Endothelial cell of umbilical vein (primary cell): ENCODE data around the gene ALDH4A1. TPM values are rescaled to one million over a fixed set of nuclear protein-coding genes. Genes with fewer than 3 reads are reported as not detected.

ENCODE experiments used
- BruUV-seq: library from RNA; stranded (reverse); fragments of 400-500 nt; replicated peaks from 2 replicates; lab custom pipeline; 2021; lab: Mats Ljungman, UMichigan
- CTCF ChIA-PET: fragments of 300-600, 350-600 bp; sonication (Branson Sonifier 250); formaldehyde crosslinking; loops from one replicate; lab custom pipeline; 2021; ENCODE audit warnings: antibody characterized with exemption, inconsistent platforms; lab: Charles Lee
- POLR2A ChIA-PET: fragments of 300-600, 350-600 bp; sonication (Branson Sonifier 250); formaldehyde crosslinking; loops from one replicate; lab custom pipeline; 2021; ENCODE audit warnings: antibody characterized with exemption, inconsistent platforms; lab: Charles Lee
- DNase-seq: peaks from one replicate; pipeline ENCODE4 v3.0.0-alpha.2; 2011; ENCODE audit warnings: low read depth, low spot score
- FAIRE-seq: peaks from 2 replicates; lab custom pipeline; 2011; peaks lifted over from hg19 to GRCh38; lab: Jason Lieb, UNC
- H2AFZ ChIP-seq: 2 replicates; pipeline ENCODE4 v1.6.0; 2012; ENCODE audit warnings: low read depth, low read length, control low read depth, inconsistent platforms
- H3K27ac ChIP-seq: 2 replicates; pipeline ENCODE4 v1.5.1; 2011; ENCODE audit warnings: low read depth, mild to moderate bottlenecking, control low read depth, low read length, moderate library complexity; ENCODE audit not compliant: insufficient read depth
- H3K27me3 ChIP-seq, 2 experiments: 2 replicates each; pipeline versions ENCODE4 v1.6.0 to v1.6.1; 2011; ENCODE audit warnings: low read length in 2 of 2, mixed read lengths in 1 of 2; ENCODE audit not compliant: control insufficient read depth in 2 of 2, insufficient read depth in 2 of 2
- H3K36me3 ChIP-seq, 2 experiments: 2 replicates in 1 of 2; 3 replicates in 1 of 2; pipeline ENCODE4 v1.5.1; 2011; ENCODE audit warnings: low read length in 2 of 2, mild to moderate bottlenecking in 1 of 2, moderate library complexity in 1 of 2; ENCODE audit not compliant: control insufficient read depth in 2 of 2, insufficient read depth in 2 of 2; ENCODE audit errors: extremely low read depth in 1 of 2
- H3K4me1 ChIP-seq: 3 replicates; pipeline ENCODE4 v1.5.1; 2011; ENCODE audit warnings: mild to moderate bottlenecking, low read length; ENCODE audit not compliant: control insufficient read depth, insufficient read depth; ENCODE audit errors: extremely low read depth
- H3K4me2 ChIP-seq: 2 replicates; pipeline ENCODE4 v1.6.1; 2011; ENCODE audit warnings: low read length, control low read depth, mixed read lengths; ENCODE audit not compliant: insufficient read depth
- H3K4me3 ChIP-seq, 3 experiments: fragments of 200-600 bp in 1 of 3; sonication (generic), shearing (Covaris generic) in 1 of 3; replicated peaks in 1 of 3; 2 replicates each; pipeline ENCODE4 v1.5.1; 2011 to 2016; ENCODE audit warnings: control low read depth in 3 of 3, low read length in 3 of 3, mild to moderate bottlenecking in 2 of 3, inconsistent platforms in 1 of 3, low read depth in 1 of 3, moderate library complexity in 1 of 3; ENCODE audit not compliant: insufficient read depth in 1 of 3
- H3K79me2 ChIP-seq: 2 replicates; pipeline ENCODE4 v1.6.0; 2012; ENCODE audit warnings: low read length, inconsistent platforms; ENCODE audit not compliant: control insufficient read depth, insufficient read depth
- H3K9ac ChIP-seq: replicated peaks from 2 replicates; pipeline ENCODE3; 2011; ENCODE audit warnings: low read length, control low read depth; ENCODE audit not compliant: insufficient read depth; ENCODE audit errors: extremely low read depth
- H3K9me1 ChIP-seq: replicated peaks from 3 replicates; pipeline ENCODE4 v1.6.0; 2011; ENCODE audit warnings: mild to moderate bottlenecking, low read length; ENCODE audit not compliant: control insufficient read depth, insufficient read depth; ENCODE audit errors: extremely low read depth
- H3K9me3 ChIP-seq: replicated peaks from 2 replicates; pipeline ENCODE4 v1.5.1; 2012; ENCODE audit warnings: low read length, inconsistent platforms; ENCODE audit not compliant: control insufficient read depth, insufficient read depth
- H4K20me1 ChIP-seq: replicated peaks from 2 replicates; pipeline ENCODE3; 2011; ENCODE audit warnings: mild to moderate bottlenecking, low read length; ENCODE audit not compliant: control insufficient read depth, insufficient read depth; ENCODE audit errors: extremely low read depth
- CTCF ChIP-seq, 2 donors: IDR thresholded peaks; 1 replicate in 1 of 2; 2 replicates in 1 of 2; pipeline ENCODE4 v1.5.1; 2011; ENCODE audit warnings: low read length in 2 of 2, mild to moderate bottlenecking in 2 of 2, moderate library complexity in 2 of 2, control low read depth in 1 of 2, inconsistent platforms in 1 of 2, low read depth in 1 of 2; ENCODE audit not compliant: insufficient read depth in 1 of 2; ENCODE audit errors: extremely low read depth in 1 of 2
- EZH2 ChIP-seq: IDR thresholded peaks from 2 replicates; pipeline ENCODE4 v1.6.1; 2012; ENCODE audit warnings: borderline replicate concordance, low read depth, mild to moderate bottlenecking, moderate library complexity, low read length, inconsistent platforms; ENCODE audit not compliant: severe bottlenecking
- FOS ChIP-seq: IDR thresholded peaks from 2 replicates; pipeline ENCODE4 v1.6.1; 2011; ENCODE audit warnings: mild to moderate bottlenecking, low read length, moderate library complexity, borderline replicate concordance; ENCODE audit not compliant: insufficient read depth
- GATA2 ChIP-seq: IDR thresholded peaks from 2 replicates; pipeline ENCODE4 v1.7.0; 2011; ENCODE audit warnings: low read depth, mild to moderate bottlenecking, moderate library complexity, mixed read lengths, low read length; ENCODE audit not compliant: insufficient read length, insufficient read depth
- JUN ChIP-seq: IDR thresholded peaks from 2 replicates; pipeline ENCODE4 v1.6.1; 2011; ENCODE audit warnings: borderline replicate concordance, low read depth; ENCODE audit not compliant: insufficient read length, insufficient read depth
- MAX ChIP-seq: IDR thresholded peaks from 2 replicates; pipeline ENCODE4 v1.6.1; 2011; ENCODE audit not compliant: insufficient read depth, insufficient read length
- MYC ChIP-seq: IDR thresholded peaks from one replicate; pipeline ENCODE4 v1.6.1; 2011; ENCODE audit warnings: mild to moderate bottlenecking, low read depth, low read length
- POLR2A ChIP-seq: IDR thresholded peaks from 2 replicates; pipeline ENCODE4 v1.6.1; 2012; ENCODE audit warnings: low read depth, mild to moderate bottlenecking, control low read depth, low read length
- POLR2AphosphoS5 ChIP-seq: IDR thresholded peaks from 2 replicates; pipeline ENCODE4 v1.6.1; 2012; ENCODE audit warnings: low read depth, mild to moderate bottlenecking, control low read depth, low read length, moderate library complexity; ENCODE audit not compliant: insufficient read depth
- dilution Hi-C: fragments of 300-500 bp; cut with MboI; formaldehyde crosslinking; loops from one replicate; pipeline ENCODE4 v1.15.0; 2019; ENCODE audit warnings: low sequenced_read_pairs; ENCODE audit not compliant: extremely low pct_ligation_motif_present
- intact Hi-C: fragments of 100-400 bp; cut with micrococcal nuclease; formaldehyde crosslinking; loops from one replicate; pipeline ENCODE4 v1.10.0; 2022
- polyA plus RNA-seq, 4 experiments: library from polyadenylated mRNA; depleted of rRNA in 3 of 4; stranded (reverse) in 3 of 4; unstranded in 1 of 4; fragments of >200 nt; gene quantifications; 2 replicates each; pipeline versions ENCODE4 v1.2.1 to v1.2.3, GENCODE V29; 2011 to 2012; ENCODE audit warnings: missing spikeins in 1 of 4
- total RNA-seq: library from RNA; stranded (reverse); gene quantifications from 2 replicates; pipeline ENCODE4 v1.2.3, GENCODE V29; 2021

The ALDH4A1 gene
- total and polyA plus RNA-seq, 2 donors (not counting 3 experiments of a cell fraction or from before 2014, with no cell fraction given): 17.4 to 18.5 TPM

GRCh38 chr1:18881642-18882431, 20.5 kb downstream of the ALDH4A1 start:
- no peak overlapping the region for H3K9ac ChIP-seq
- H3K79me2 ChIP-seq: no peaks in the 10 kb centered on the region
- H3K36me3 ChIP-seq: peaks cover 0 to 4% of the 10 kb centered on the region in 2 experiments
- H3K9me3 ChIP-seq: no peaks in the 10 kb centered on the region
- CTCF ChIA-PET: interaction anchor here (3.5 to 5.2 kb wide), 2 partner anchors 214 to 232 kb away, joined by 40 to 114 read pairs; no protein-coding TSS in a partner anchor
- no peaks in the 10 kb centered on the region for H4K20me1 ChIP-seq
- no peaks in the 10 kb centered on the region for H3K27me3 ChIP-seq
- H3K9me1 ChIP-seq: no peaks in the 10 kb centered on the region
- DNase-seq (no peak), FAIRE-seq (no peak)
- POLR2A ChIA-PET: no interaction called here
- TF ChIP-seq FOS (no peak), CTCF (IDR thresholded peaks at IDR 0.05; ENCODE audit: extremely low read depth in 1 of 2, insufficient read depth in 1 of 2, low read depth in 1 of 2, low read length in 2 of 2) (no peak), MYC (no peak)
- H3K27ac ChIP-seq: no peak overlapping the region
- H3K4me2 ChIP-seq: no peak overlapping the region
- BruUV-seq: no TSS peak
- intact Hi-C loops: no loop called here
- H3K4me3 ChIP-seq: no peak overlapping the region
- H3K4me1 ChIP-seq: no peaks in the 10 kb centered on the region
- dilution Hi-C loops: no loop called here
- no peak overlapping the region for H2AFZ ChIP-seq

GRCh38 chr1:18881164-18881563, 21.2 kb downstream of the ALDH4A1 start:
- H3K4me3 ChIP-seq: no peak overlapping the region
- no peak overlapping the region for H3K9ac ChIP-seq
- ChIA-PET POLR2A (no interaction called here), CTCF (interaction anchor here (0.6 kb wide), 1 partner anchor 215 kb away, joined by 3 read pairs; no protein-coding TSS in a partner anchor)
- no peaks in the 10 kb centered on the region for H3K4me1 ChIP-seq
- no TSS peak for BruUV-seq
- dilution Hi-C loops: no loop called here
- FAIRE-seq (no peak), DNase-seq (no peak)
- H4K20me1 ChIP-seq: no peaks in the 10 kb centered on the region
- no peak for TF ChIP-seq POLR2AphosphoS5
- no peak for TF ChIP-seq EZH2
- TF ChIP-seq POLR2A: no peak
- no peak for TF ChIP-seq JUN
- no peak for TF ChIP-seq MAX
- no peak for TF ChIP-seq FOS
- no peak for TF ChIP-seq GATA2
- TF ChIP-seq CTCF (IDR thresholded peaks at IDR 0.05; ENCODE audit: extremely low read depth in 1 of 2, insufficient read depth in 1 of 2, low read depth in 1 of 2, low read length in 2 of 2): no peak
- no peak for TF ChIP-seq MYC
- no peak overlapping the region for H2AFZ ChIP-seq
- no peaks in the 10 kb centered on the region for H3K9me3 ChIP-seq
- intact Hi-C loops: no loop called here
- no peaks in the 10 kb centered on the region for H3K79me2 ChIP-seq
- H3K27me3 ChIP-seq: no peaks in the 10 kb centered on the region
- H3K27ac ChIP-seq: no peak overlapping the region
- H3K4me2 ChIP-seq: no peak overlapping the region
- peaks cover 0 to 5% of the 10 kb centered on the region in 2 experiments for H3K36me3 ChIP-seq
- H3K9me1 ChIP-seq: no peaks in the 10 kb centered on the region
